HG03457 (cell line): ENCODE data around the gene DNAI7.
A peak's percentile ranks its signal among the peaks of the same experiment; 100 is the strongest.

Experiments used
- ATAC-seq: cut with Tn5 transposase; IDR thresholded peaks from one replicate; pipeline ENCODE4 v1.9.1; 2021; ENCODE audit warnings: moderate number of reproducible peaks; ENCODE audit not compliant: unreplicated experiment

The DNAI7 gene, protein sequence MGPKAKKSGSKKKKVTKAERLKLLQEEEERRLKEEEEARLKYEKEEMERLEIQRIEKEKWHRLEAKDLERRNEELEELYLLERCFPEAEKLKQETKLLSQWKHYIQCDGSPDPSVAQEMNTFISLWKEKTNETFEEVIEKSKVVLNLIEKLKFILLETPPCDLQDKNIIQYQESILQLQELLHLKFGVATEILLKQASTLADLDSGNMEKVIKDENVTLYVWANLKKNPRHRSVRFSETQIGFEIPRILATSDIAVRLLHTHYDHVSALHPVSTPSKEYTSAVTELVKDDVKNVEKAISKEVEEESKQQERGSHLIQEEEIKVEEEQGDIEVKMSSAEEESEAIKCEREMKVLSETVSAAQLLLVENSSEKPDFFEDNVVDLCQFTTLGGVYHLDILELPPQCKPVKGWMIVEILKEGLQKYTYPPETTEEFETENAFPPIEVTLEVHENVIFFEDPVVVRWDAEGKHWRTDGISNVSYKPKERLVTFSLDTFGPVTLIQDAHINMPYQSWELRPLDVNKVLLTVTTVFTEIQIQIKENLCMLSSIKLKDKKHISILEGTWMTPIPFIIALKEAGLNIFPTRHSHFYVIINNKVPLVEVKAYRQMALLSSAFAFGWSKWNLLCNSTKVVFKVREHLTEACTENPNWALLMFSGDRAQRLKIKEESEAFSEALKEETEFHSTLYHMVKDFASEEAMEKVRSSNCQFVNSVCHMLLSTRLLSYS

DNA sequence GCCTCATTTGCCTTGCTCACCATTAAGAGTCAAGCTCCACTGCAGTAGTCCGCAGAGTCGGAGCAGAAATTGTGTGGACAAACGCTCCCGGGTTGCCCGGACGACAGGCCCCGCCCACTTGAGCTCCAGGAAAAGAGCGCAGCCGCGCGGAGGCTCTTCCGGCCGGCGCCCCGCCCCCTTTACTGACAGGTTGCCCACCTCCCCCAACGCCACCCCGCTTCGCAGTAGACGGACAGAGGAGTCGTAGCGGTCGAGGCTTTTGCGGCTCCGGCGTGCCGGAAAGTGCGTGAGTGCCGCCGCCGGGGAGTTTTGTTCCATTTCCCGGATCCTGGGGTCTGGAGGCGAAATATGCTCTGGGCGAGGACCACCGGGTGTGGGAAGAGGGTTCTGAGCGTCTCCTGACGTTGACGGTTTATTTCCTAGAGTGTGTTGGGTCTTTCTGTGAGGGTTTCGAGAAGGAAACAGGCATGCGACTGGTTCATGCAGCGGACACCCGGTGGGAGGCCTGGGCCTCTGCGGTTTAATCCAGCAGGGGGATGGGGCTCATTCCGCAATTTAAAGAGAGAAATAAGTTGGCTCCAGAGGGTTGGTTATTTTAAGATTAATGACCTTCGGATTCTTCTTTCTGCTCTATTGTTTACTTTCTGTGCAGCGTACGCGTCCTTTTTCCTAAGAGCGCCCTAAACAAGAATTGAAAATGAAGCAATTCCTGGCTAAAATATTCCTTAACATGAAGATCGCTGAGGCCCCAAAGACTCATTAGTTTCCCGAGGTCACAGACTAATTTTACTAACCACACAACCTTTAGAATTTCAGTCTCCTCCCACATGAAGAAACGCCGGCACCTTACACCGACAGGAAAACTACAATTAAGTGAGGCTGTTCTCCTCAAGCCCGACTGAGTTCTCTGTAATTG, at the start of gene DNAI7, which contains the start of gene ETFRF1:
Gene DNAI7 (minus strand): TSS at position 105 of the 916 bp plus-strand sequence. CDS start 82 bp downstream, at position 23.
Gene ETFRF1 (plus strand): TSS at position 182 of the 916 bp plus-strand sequence. CDS start 8,720 bp downstream, outside the sequence.
- peak; percentile 78 for ATAC-seq

DNA sequence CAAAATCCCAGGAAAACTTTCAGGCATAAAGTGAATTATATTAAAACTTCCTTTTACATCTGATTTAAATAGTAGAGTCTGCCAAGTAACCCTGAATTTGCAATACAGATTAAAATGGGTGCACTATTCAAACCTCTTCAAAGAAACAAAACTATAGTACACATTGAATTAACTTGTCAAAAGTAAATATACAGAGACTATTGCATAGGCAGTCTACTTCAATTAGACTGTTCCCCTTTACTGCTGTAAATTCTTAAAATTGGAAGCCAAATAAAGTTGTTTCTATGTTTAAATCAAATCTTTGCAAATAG, 48.7 kb upstream of the DNAI7 start:
- no peak for ATAC-seq

DNA sequence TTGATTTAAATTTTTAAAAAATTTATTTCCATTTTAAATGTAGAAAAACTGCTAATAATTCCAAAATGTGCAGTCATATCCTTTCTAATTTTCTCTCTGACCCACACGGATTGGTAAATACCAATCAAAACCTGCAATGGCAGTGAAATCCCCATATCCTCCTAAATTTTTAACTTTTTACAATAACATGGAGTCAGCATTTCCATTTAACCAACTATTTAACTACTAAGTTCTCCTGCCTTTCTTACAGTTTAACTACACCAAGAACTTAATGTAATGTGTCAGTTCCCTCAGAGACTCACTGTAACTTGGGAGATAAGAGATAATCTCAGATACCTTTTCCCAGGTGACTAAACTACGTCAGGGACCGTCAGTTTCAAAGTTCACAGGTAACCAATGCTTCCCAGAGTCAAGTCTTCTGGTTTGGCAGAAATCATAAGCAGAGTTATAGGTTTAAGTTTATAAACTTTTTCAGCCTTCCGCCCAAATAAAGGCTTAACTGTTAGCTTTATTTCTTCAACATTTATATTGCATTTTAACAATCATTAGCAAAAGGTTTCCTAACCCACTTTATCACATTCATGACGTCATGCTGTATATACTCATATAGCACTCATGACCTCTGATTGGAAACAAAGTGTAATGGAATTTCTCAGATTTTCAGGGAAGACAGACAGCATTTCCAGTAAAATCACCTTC, 48.2 kb upstream of the DNAI7 start:
- ATAC-seq: no peak

DNA sequence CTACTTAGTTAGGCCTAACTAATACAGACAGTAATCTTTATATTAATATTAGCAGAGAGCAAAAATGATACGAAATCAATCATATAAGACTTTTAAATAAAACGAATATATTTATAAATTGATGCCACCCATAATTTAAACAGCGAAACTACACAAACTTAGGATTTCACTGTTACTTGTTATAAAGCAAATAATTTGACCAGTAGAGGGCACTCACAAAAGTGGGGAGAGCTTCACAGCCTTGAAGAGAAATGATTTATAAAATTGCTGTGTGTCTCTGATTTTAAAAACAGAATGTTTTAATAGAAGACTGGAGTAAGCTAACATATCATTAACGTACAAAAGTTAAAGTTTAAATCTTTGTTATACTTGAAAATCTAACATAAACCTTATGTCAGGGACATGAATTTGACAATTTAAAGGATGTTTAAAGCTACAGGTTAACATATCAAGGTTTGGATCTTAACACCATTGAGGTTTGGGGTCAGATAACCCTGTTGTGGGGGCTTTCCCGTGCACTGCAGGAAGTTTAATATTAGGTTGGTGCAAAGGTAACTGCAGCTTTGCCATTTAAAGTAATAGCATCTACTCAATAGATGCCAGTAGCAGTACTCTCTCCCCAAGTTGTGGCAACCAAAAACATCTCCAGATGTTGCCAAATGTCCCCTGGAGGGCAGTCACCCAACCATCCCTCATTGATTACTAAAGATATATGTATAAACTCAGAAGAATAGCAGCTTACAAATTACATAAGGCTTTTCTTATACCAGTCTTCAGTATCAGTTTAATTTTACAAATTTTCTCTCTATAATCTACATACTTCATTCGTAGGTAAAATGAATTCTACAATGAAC, 46.4 kb upstream of the DNAI7 start:
- ATAC-seq: no peak

DNA sequence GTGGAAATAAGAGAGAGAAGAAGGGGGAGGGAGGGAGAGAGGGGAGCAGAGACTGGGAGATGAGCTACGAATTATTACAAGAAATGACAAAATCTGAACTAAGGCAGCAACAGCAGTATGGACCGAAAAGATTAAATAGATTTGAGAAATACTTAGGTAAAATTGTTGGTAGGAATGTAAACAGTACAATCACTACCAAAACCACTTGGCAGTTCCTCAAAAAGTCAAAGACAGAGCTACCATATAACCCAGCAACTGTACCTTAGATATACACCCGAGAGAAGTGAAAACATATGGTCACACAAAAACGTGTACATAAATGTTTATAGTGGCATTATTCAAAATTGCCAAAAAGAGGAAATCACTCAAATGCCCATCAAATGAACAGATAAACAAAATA, 41.7 kb upstream of the DNAI7 start:
- no peak for ATAC-seq

DNA sequence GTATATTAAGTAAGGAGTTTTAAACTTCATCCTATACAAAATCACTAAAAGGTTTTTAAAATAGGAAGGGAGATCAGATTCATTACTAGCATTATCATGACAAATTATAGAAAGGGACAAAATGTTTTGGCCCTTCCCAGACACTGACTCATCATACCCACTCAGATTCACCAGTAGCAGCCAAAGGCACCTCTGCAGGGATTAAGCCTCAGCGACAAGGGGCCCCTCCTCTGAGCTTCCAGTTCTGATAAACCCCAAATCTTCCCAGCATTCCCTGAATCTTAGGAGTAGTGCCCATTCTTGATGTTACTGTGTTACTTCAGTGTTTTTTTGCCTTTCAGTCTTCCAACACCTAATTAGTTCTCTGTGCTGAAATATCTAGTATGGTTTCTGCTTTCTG, 41.2 kb upstream of the DNAI7 start:
- no peak for ATAC-seq

DNA sequence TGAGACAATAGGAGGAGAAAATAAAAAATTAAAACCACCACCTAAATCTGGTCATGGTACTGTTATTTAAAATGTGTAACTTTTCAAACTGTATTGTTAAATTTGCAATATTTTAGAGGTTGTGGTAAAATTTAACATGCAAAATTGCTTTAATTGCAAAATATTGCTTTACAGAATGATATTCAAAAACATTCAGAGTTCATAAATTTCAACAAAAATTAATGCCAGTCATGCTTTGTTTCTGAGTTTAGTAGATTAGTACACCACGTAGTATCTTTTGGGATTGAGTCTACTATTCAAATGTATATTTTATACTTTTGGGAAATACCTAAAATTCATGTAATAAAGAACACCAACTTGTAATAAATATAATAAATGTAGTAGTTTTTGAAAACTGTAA, 18.4 kb upstream of the DNAI7 start:
- no peak for ATAC-seq

DNA sequence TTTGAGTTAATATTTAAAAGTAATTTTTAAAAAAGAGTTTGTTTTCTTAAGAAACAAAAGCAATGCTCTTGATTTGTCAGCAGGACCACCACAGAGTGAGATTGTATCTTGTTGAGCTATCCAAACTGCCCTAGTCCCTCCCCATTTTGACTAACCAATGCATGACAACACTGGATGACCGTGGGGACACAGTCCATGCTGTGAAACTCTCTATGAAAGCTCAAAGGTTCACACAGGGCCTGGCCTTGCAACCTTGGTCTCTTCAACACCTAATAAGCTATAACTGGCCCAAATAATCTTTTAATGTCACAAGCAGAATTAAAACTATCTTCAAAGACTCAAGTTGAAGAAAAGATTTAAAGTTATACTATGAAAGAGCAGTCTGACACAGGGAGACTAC, 13.6 kb upstream of the DNAI7 start:
- ATAC-seq: no peak

DNA sequence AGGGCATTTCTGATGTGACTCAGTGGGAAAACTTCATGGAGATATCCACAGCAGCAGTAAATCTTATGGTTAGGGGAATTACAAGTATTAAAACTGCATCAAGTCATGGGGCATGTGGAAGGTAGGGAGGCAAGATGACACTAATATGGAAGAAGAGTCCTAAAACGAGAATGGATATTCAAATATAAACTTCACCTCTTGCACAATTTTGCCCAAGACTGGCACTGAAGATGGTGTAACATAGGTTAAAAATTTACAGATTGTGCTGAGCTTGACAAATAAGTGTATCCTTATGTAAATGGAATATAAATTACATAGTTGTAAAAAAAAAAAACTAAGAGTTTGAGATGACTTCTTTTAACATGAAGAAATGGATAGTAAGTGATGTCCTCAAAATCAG, 12.9 kb upstream of the DNAI7 start:
- no peak for ATAC-seq

DNA sequence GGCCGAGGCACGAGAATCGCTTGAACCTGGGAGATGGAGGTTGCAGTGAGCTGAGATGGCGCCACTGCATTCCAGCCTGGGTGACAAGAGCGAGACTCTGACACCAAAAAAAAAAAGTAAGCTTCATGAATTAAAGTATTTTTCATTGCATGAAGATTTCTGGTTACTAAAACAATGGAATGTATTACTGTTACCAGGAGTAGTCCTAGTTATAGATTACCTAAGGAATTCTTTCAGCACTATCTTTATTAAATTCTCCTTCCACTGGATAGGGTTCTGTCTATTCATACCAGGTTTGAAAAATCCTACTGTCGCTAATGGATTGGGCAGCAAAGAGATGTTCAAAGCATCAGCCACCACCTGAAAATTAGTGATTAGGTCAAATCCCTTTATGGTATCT, 12.5 kb upstream of the DNAI7 start:
- ATAC-seq: no peak

DNA sequence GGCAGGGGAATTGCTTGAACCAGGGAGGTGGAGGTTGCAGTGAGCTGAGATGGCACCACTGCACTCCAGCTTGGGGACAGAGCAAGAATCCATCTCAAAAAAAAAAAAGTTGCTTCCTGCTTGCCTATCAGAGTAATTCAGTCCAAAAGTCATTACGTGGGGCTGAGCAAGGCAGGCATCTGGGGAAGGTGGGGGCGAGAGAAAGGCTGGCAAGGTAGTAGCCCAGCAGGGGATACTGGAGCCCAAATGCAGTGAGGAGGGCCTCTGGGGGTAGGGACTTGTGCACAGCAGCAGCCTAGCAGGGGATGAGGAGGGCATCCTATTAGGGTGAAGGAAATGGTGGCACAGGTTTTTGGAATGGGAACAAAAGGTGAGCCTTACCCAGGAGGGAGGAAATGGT, 7.2 kb upstream of the DNAI7 start:
- no peak for ATAC-seq

DNA sequence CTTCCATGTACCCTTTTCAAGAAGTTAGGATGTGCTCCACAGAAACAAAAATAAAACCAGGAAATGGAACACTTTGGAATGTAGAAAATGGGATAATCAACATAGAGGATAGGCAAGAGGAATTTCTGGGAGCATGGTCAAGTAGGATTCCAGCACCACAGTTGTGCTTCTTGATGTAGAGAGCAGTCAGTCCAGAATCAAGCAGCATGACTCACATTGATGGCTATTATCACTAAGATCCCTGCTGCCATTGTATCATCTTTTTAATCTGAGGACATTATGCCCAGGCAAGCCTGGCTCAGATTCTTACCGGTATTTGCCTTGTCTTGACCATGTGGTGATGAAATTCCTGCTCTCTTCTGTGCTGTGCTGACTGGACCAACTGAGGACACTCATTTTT, 5.7 kb upstream of the DNAI7 start:
- no peak for ATAC-seq

DNA sequence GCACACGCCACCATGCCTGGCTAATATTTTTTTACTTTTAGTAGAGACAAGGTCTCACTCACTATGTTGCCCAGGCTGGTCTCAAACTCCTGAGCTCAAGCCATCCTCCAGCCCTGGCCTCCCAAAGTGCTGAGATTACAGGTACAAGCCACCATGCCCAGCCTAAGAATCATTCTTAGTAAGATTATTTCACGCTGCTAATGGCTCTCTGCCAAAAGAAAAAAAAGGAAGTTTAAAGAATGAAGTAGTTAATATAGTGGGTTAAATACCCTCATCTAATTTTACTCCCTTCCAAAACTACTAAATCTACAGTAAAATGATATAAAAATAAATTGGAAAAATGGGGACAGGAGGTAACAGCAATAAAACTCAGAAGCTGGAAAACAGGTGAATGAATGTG, 2.6 kb upstream of the DNAI7 start:
- no peak for ATAC-seq

DNA sequence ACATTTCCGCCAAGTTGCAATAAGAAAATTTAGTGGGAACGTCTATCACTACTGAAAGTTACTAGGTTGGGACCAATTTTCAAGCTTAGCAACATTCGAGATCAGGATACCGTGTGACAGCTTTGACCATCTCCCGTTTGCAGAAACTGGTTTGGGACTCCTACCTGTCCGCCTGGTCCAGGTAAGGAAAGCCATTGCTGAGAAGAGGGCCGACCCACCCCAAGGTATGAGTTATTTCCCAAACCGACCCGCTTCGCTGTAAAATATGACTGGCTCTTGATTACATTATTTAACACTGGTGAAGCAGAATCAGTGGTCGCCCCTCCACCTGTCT, 271 bp downstream of the DNAI7 start:
- no peak for ATAC-seq

DNA sequence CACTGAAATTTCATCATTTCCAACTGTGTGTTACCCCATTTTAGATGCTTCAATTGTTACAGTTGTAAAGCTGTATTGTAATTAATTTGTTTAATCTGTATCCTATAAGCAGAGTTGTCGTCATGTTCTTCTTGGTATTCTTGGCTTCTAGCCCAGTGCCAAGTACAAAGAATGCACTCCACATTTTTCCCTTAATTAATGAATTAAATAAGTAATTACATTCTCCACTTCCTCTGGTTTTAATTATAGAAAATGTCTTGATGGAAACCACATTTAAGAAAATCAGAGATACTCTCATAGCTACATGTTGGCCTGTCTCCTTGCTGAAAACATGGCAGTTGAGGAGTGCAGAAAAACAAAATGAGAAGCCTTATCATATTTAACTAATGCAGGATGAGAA, 746 bp downstream of the DNAI7 start:
- ATAC-seq: no peak

DNA sequence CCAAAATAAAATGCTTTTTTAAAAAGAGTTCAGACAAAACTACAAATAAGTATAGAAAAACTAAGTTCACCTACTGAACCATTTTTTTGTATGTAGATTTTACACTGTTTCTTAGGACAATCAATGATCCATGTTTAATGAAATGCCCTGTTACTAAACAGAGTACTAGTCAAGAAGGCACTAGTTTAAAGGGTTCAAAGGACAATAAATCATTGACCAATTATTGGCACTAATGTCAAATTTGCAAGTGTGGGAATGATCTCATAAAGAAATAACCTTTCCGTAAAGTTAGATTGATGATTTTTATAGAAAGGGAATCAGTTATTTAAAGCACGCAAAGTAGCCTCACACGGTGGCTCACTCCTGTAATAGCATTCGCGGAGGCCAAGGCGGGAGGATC, 4.2 kb downstream of the DNAI7 start:
- ATAC-seq: no peak

DNA sequence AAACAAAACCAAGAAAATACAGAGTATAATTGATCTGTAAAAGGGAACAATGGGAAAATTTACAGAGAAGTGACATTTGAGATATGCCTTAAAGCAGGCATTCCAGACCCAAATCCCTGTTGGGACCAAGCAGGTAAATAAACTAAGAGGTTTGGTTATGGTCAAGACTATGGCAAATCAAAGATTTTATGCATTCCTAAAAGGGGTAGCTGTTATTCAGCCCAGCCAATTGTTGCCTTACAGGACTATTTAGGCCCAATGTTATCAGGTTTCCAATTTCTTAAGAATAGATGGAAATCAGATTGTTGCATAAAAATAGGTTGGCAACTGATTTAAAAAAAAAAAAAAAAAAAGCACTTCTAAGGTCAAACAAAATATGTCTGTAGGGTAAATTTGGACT, 5.3 kb downstream of the DNAI7 start:
- no peak for ATAC-seq

DNA sequence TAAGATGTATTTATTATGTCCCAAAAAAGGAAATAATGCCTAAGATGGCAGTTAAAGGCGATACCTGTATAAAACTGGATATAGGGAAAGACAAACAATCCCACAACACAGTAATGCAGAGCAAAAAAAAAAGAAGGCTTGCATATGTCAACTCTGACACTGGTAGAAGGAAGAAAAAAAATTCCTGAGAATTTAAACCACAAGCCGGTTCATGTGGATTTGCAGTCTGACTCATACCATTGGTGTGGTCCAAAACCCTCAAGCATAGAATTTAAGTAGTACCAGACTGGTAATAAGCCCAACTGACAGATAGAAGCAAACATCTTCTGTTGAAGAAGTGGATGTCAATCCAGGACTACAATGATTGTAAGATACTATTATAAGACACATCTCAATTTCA, 7.2 kb downstream of the DNAI7 start:
- no peak for ATAC-seq

DNA sequence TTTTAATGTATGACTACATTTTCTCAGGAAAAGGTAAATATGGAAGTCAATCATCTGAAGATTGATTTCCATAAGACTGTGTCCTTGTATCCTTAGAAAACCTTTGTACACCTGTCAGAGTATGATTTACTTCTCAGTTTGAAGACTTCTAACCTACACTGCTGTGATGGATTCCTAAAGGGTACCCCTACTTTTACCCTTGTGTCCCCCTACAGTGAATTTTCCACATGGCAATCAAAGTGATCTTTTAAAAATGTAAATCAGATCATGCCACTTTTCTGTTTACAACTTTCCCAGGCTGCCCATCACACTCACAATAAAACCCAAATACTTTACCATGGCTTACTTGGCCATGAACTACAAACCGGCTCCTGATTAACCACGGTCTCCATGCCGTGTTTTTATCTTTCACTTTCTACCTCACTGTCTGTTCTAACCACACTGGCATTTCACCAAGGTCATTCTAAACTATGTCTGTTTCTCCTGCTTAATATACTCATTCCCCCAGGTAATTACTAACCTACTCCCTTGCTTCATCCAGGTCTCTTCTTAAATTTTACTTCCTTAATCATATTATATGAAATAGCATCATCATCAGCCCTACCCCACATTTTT, 8.1 kb downstream of the DNAI7 start:
- ATAC-seq: peak; percentile 67
